A204.1 (cell line): ENCODE measurements around the gene C4orf33.

Experiments
- FAIRE-seq: peaks from 2 replicates; lab custom pipeline; 2012; peaks lifted over from hg19 to GRCh38; lab: Jason Lieb, UNC

C4orf33 gene

DNA sequence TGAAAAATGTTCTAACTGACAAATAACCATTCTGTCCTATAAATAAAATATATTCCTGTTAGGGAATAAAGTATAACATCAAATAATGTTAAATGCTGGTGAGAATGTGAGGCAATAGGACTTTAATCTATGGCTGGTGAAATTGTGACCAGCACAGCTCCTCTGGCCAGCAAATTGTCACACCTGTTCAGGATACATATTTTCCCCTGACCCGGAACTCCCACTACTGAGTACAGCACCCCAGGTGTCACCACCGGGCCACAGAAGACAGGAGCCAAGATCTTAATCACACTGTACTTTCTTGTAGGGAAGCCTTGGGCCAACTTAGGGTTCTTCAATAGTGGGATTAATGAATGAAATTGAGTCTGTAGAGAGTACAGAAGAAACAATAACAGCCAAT is 33.2 kb downstream of the C4orf33 start:
- FAIRE-seq = no peak

DNA sequence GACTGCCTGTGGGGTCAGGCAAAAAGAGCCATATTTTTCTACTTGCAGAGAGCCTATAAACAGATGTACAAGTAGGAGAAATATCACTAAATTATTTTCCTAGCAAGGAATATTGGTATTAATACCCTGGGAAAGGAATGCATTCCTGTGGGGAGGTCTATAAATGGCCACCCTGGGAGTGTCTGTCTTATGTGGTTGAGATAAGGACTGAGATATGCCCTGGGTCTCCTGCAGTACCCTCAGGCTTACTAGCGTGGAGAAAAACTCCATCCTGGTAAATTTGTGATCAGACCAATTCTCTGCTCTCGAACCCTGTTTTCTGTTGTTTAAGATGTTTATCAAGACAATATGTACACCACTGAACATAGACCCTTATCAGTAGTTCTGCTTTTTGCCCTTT is 35.4 kb downstream of the C4orf33 start:
- no peak for FAIRE-seq

DNA sequence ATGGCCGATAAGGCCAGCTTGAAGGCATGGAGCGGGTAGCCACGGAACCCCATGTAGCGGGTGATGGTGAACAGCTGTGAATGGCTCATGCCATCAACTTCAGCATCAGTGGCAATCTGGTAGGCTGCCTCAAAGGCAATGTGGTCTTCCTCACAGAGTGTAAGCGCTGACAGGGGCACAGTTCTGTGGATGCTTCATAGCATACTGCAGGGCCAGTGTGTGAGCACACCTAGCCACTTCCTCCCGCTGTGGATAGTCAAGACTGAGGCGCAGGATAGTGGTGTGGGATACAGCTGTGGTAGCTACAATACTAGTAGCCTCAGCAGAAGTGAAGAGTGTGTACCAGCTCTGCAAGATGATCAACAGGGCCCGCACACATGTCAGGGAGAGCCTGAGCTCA is 40.5 kb downstream of the C4orf33 start:
- FAIRE-seq = no peak

DNA sequence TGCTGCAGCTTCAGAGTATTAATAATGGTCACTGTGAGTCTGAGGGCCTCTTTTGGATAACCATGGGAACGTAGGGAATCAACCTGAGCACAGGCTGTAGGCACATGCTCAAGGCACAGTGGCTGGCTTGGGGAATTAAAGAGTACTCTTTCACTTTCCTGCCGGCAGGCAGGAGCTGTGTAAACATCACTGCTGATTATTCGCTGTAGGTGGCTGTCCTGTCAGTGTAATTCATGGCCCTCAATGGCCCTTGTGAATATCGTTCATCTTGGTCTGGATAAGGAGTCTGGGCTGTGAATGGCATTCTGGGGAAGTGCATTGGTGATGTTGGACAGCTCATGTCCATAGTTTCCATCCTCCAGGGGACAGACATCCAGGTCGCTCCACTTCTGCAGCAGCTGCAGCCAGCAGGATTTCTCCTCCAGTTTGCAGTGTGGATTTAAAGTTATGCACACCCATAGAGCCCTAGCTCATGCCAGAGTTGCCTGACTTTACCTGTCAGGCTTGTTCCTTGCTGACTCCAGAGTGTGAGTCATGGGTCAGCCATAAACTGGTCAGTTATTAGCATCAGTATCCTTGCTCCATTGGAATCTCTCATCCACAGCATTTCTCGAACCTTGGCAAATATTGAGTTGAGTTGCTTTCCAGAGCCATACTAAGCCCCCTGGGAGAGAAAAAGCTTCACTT is 43.0 kb downstream of the C4orf33 start:
- no peak for FAIRE-seq

DNA sequence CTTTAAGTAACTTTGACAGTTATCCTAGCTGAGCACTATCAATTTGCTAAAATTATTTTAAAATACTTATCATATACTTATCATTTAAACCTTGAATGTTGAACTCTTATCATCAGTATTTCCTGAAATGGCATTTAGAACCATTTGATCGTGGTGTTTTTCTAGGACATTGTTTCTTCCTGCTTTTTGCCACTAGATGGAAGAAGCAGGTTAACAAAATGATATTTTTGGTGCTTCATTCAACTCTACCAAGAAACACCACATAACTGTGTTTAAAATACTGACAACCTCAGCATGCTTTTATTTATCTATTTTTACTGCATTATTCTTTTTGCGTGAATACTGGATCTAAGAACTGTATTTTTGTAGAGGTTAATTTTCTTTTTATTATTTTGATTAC is 44.6 kb downstream of the C4orf33 start:
- FAIRE-seq = peak; percentile 96

DNA sequence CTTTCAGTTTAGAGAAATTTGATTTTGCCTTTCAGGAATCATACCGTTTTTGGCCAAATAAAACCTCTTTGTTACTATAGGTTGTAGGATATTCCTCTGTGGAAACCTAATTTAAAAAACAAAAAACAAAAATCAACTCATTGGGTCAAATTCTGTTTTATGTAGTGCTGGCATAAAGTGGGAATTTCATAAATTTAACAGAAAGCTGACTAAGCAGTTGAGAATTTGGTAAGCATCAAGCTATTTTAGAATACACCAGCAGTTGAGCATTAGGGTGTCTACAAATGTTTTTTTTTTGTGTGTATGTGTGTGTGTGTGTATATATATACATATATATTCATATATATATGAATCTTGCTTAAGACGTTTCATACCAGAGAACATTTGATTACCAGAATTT is 47.4 kb downstream of the C4orf33 start:
- FAIRE-seq = peak; percentile 51

DNA sequence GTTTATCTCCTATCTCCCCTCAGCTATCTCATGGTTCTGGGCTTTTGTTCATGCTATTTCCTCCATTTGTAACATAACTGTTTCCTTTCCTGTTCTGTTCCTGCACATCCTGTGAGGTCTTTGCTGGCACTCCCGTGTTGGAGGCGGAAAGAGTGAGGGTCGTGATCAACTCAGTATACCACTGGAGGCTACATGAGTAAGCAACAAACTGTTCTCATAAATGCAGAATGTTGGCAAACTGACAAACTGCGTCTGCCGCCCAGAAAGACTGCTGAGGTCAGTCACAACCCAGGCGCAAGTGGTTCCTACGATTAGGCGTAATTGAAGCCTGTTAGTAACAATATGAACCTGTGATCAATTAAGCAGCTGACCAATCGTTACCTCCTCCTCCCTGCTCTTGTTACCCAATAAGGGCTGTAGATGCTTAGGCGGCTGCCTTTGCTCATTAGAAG is 48.8 kb downstream of the C4orf33 start:
- FAIRE-seq = no peak

DNA sequence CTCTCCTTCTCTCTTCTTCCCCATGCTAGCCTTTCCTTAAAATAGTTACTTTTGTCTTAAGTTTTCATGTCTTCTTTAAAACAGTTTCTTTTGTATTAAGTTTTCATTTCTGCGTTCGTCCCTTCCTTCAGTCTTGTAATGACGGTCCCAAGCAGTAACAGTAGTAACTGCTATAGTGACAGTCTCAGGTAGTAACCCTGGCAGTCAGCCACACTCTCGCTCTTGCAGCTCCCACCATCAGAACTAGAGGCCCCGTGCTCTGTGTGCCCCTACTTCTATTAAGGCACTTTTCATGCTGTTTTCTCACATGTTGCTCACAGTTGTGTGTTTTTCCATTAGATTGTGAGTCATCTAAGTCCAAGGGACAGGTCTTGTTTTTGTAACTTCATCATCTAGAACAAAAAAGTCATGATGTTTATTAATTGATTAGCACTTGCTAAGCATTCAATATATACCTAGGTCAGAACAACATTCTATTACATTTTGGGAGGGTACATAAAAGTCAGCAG is 49.3 kb downstream of the C4orf33 start:
- no peak for FAIRE-seq

DNA sequence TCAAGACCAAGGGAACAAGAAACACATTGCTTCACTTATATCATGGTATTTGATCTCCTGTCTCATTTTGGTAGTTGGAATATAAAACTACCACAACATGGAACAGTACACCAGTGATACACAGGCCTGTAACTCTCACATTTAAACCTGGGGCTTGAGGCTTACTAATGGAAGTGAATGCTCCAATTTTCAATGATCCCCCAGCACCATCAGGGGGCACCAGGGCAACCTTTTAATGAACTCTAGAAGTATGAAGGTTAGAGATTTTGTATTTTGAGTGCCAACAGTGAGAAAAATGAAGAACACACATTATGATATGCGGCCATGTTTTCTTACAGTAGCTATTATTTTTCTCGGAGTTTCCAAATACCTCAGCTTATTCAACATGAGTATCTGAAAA is 50.7 kb downstream of the C4orf33 start:
- no peak for FAIRE-seq

DNA sequence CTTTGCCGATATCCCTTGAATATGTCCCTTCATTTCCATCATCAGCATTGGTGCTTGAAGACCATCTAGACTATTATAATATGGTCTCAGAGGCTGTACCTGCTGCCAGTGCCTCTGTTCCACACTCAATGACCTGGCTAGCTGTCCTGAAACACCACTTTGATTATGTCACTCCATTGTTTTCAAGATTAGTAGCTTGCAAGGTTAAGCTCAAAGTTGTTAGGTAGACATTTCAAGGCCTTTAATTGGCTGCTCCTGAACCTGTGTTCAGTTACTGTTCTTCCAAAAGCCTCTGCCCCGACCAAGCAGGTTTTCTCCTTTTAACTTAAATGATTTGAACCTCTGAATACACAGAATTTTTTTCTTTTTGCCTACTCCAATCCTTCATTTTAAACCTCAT is 52.9 kb downstream of the C4orf33 start:
- no peak for FAIRE-seq

DNA sequence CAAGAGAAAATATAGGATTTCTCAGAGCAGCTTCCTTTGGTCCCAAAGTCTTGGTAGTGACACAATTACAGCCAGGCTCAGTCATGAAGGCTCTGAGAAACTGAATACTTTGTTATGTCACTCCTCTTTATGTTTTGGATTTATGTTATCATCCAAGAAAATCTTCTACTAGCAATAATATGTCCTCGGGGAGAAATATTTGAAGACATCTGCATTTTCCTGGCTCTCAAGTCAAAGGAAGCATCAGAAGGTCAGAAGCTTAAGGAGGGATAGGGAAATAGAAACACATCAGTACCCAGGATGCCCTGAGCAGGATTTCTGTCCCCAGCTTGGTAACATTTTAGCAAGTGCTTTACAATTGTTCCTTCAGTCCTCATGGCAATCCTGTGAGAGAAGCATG is 54.0 kb downstream of the C4orf33 start:
- FAIRE-seq = no peak

DNA sequence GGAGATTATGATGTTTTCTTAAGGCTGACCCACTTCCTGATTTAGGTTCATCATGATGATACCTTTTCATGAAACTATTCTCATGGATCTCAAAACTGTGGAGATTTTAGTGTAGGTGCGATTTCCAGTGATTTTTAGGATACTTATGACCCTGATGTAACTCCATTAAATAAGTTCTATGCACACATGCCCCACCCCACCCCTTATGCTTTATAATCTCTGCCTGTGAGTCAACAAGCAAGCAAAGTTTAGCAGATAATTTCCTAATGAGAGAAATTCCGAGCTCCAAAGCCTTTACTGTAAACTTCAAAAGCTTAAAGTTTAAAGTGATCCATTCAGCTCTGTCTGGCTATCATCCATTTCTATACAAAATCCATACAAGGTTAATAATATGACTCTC is 56.4 kb downstream of the C4orf33 start:
- FAIRE-seq = no peak

DNA sequence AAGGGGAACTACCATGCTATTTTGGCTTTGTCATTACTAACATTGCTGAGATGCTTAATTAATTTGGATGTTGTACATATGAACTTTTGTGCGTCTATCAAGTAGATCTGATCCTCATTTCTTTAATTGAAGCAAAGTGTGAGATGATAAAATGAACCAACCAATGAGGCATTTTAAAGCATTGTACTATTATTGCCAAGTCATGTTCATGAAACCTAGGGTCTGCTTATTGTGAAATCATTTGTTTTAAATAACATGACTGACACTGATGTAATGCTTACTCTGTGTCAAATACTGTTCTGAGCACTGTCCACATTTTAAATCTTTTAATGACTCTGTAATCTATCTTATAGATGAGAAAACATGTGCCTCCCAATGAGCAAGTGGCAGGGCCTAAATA is 57.7 kb downstream of the C4orf33 start:
- FAIRE-seq = no peak

DNA sequence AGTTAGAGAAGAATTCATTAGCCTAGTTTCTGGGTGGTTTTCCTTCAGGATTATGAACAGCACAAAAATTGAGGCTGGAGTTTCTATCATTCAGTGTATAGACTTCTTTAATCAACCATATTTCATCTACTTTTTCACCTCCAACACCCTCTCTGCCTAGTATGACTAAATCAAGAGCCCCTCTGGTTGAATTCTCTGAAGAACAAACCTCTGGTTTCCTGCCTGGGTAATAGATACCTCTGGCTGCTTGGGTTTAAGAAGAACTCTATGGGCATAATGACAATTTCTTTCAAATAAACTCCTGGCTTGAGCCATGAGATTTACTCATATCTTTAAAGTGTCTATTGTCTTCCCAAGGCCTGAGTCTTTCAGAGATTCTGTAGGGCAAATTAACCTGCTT is 66.5 kb downstream of the C4orf33 start:
- FAIRE-seq = no peak

DNA sequence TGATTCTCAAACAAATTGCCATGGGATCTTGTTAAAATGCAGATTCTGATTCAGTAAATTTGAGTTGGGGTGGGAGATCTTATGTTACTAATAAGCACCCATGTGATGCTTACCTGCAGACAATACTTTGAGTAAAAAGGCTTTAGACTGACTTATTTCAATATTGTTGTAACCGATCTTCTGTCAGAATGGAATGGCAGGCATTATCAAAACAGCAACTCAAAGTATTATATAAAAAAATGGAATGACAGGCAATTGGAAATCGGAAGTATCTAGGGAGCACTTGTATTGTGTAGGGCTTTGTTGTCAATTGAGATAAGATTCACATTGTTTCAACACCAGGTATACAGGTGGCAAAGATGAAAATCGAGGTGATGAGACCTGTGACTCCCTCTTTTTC is 67.5 kb downstream of the C4orf33 start:
- FAIRE-seq = no peak

DNA sequence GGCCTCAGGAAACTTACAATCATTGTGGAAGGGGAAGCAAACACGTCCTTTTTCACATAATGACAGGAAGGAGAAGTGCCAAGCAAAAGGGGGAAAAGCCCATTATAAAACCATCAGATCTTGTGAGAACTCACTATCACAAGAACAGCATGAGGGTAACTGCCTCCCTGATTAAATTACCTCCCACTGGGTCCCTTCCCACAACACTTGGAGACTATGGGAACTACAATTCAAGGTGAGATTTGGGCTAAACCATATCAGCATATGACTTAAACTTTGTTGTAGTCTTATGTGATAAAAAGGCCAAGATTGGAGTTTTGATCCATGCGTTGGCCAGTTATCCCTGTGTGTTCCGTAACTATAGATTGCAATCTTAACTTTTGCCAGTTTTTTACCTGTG is 68.3 kb downstream of the C4orf33 start:
- FAIRE-seq = no peak
